ENCODE data around the gene SPATA2L.

Gene SPATA2L

GRCh38 chr16:89653656-89654295, 47.7 kb downstream of the SPATA2L start:
- DNase-seq, result no peak

DNA sequence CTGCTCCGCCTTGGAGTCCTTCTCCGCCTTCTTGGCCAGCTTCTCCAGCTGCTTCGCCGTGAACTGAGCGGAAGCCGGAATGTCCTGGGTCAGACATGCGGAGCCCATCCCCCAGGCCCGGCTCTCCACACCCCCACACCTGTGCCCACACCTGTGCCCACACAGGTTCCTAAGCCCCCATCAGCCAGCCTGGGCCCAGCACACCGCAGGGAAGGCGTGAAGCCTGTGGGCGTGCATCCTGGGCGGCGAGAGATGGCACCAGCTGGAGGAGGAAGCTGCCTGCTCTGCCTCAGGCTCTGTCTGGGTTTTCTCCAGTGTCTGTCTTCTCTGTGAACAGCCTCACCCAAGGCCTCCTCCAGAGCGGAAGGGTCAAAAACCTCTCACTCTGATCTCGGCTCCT, 49.9 kb downstream of the SPATA2L start:
- DNase-seq, result no peak

DNA sequence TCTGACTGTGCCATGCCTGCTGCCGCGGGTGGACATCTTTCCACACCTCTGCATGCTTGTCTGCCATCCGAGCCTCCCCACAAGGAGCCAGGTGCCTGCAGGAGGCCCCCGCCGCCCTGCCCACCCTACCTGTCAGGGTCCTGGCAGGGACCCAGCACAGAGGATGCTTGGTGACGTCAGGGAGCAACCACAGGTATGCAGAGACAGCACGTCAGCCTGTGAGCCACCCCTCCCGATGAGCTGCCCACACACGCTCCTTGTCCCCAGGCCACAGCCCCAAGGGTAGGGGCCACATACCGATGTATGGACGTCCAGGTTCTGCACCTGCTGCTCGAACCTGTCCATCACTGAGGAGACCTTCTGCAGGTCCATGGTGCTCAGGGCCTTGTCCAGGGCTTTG, 54.6 kb downstream of the SPATA2L start:
- DNase-seq, result no peak
